Measurements from ENCODE around the gene MAN1A1. TPM values are rescaled to one million over a fixed set of nuclear protein-coding genes. Genes with fewer than 3 reads are reported as not detected.

The MAN1A1 gene
- polyA plus RNA-seq, 1 donor (not counting 4 experiments of a cell fraction or from before 2014, with no cell fraction given), result 20.2 TPM

- H3K4me2 ChIP-seq (ENCODE audit: control insufficient read depth, extremely low read depth, insufficient read depth, low read depth, low read length), result no peak overlapping the region
- no peaks in the 10 kb centered on the region for H3K9me3 ChIP-seq (ENCODE audit: control insufficient read depth, low read depth, low read length)
- no peak overlapping the region for H3K4me3 ChIP-seq (ENCODE audit: control insufficient read depth in 2 of 3, extremely low read depth in 1 of 3, insufficient read depth in 2 of 3, low read depth in 1 of 3, low read length in 3 of 3)
- dilution Hi-C loops (cut with MboI; ENCODE audit: extremely low pct_ligation_motif_present, low sequenced_read_pairs), result no loop called here
- H3K27me3 ChIP-seq (ENCODE audit: control insufficient read depth, extremely low read depth, insufficient read depth, low read length), result no peaks in the 10 kb centered on the region
- no peak overlapping the region for H3K27ac ChIP-seq (ENCODE audit: control insufficient read depth, insufficient read depth, low read length)
- H3K79me2 ChIP-seq (ENCODE audit: control insufficient read depth, insufficient read depth, low read length), result no peaks in the 10 kb centered on the region
- H3K4me1 ChIP-seq (ENCODE audit: control insufficient read depth, extremely low read depth, insufficient read depth, low read length), result no peaks in the 10 kb centered on the region
- no peak for FAIRE-seq
- no peaks in the 10 kb centered on the region for H3K9me1 ChIP-seq (ENCODE audit: control insufficient read depth, extremely low read depth, insufficient read depth, low read length)
- DNase-seq (ENCODE audit: low read depth, low spot score), result no peak
- H3K9ac ChIP-seq (ENCODE audit: control insufficient read depth, extremely low read depth, insufficient read depth, low read length), result no peak overlapping the region
- H3K36me3 ChIP-seq (ENCODE audit: control insufficient read depth in 2 of 2, extremely low read depth in 1 of 2, insufficient read depth in 2 of 2, low read length in 2 of 2), result peaks cover 0 to 9% of the 10 kb centered on the region in 2 experiments
- H2AFZ ChIP-seq (ENCODE audit: control insufficient read depth, low read length), result no peak overlapping the region
- no peak for TF ChIP-seq EZH2 (IDR thresholded peaks at IDR 0.05; ENCODE audit: low read length)
- H4K20me1 ChIP-seq (ENCODE audit: control insufficient read depth, extremely low read depth, insufficient read depth, low read length), result no peaks in the 10 kb centered on the region
These were observed 162.0 kb downstream of the MAN1A1 start for GRCh38 chr6:119187596-119187995.

- H3K27me3 ChIP-seq (ENCODE audit: control insufficient read depth, extremely low read depth, insufficient read depth, low read length), result no peaks in the 10 kb centered on the region
- H3K27ac ChIP-seq (ENCODE audit: control insufficient read depth, insufficient read depth, low read length), result no peak overlapping the region
- H3K9ac ChIP-seq (ENCODE audit: control insufficient read depth, extremely low read depth, insufficient read depth, low read length), result no peak overlapping the region
- H3K9me3 ChIP-seq (ENCODE audit: control insufficient read depth, low read depth, low read length), result no peaks in the 10 kb centered on the region
- peaks cover 0 to 9% of the 10 kb centered on the region in 2 experiments for H3K36me3 ChIP-seq (ENCODE audit: control insufficient read depth in 2 of 2, extremely low read depth in 1 of 2, insufficient read depth in 2 of 2, low read length in 2 of 2)
- TF ChIP-seq EZH2 (IDR thresholded peaks at IDR 0.05; ENCODE audit: low read length) (no peak), CTCF (optimal IDR thresholded peaks at IDR 0.05 in 1 of 3, IDR thresholded peaks at IDR 0.05 in 1 of 3, conservative IDR thresholded peaks at IDR 0.05 in 1 of 3; ENCODE audit: extremely low read depth in 1 of 3, insufficient read depth in 2 of 3, low read length in 3 of 3) (no peak)
- DNase-seq (ENCODE audit: low read depth, low spot score) (no peak), FAIRE-seq (no peak)
- H3K9me1 ChIP-seq (ENCODE audit: control insufficient read depth, extremely low read depth, insufficient read depth, low read length), result no peaks in the 10 kb centered on the region
- H3K4me2 ChIP-seq (ENCODE audit: control insufficient read depth, extremely low read depth, insufficient read depth, low read depth, low read length), result no peak overlapping the region
- H4K20me1 ChIP-seq (ENCODE audit: control insufficient read depth, extremely low read depth, insufficient read depth, low read length), result no peaks in the 10 kb centered on the region
- H3K4me1 ChIP-seq (ENCODE audit: control insufficient read depth, extremely low read depth, insufficient read depth, low read length), result no peaks in the 10 kb centered on the region
- H2AFZ ChIP-seq (ENCODE audit: control insufficient read depth, low read length), result no peak overlapping the region
- H3K4me3 ChIP-seq (ENCODE audit: control insufficient read depth in 2 of 3, extremely low read depth in 1 of 3, insufficient read depth in 2 of 3, low read depth in 1 of 3, low read length in 3 of 3), result no peak overlapping the region
- H3K79me2 ChIP-seq (ENCODE audit: control insufficient read depth, insufficient read depth, low read length), result no peaks in the 10 kb centered on the region
- dilution Hi-C loops (cut with MboI; ENCODE audit: extremely low pct_ligation_motif_present, low sequenced_read_pairs), result no loop called here
These were observed 163.1 kb downstream of the MAN1A1 start for GRCh38 chr6:119186490-119186889.

- H2AFZ ChIP-seq (ENCODE audit: control insufficient read depth, low read length), result no peak overlapping the region
- no peaks in the 10 kb centered on the region for H3K9me3 ChIP-seq (ENCODE audit: control insufficient read depth, low read depth, low read length)
- no peaks in the 10 kb centered on the region for H3K79me2 ChIP-seq (ENCODE audit: control insufficient read depth, insufficient read depth, low read length)
- no peaks in the 10 kb centered on the region for H3K4me1 ChIP-seq (ENCODE audit: control insufficient read depth, extremely low read depth, insufficient read depth, low read length)
- no peak overlapping the region for H3K4me2 ChIP-seq (ENCODE audit: control insufficient read depth, extremely low read depth, insufficient read depth, low read depth, low read length)
- no peak for DNase-seq (ENCODE audit: low read depth, low spot score)
- H3K9ac ChIP-seq (ENCODE audit: control insufficient read depth, extremely low read depth, insufficient read depth, low read length), result no peak overlapping the region
- no peaks in the 10 kb centered on the region for H3K9me1 ChIP-seq (ENCODE audit: control insufficient read depth, extremely low read depth, insufficient read depth, low read length)
- no peak for FAIRE-seq
- dilution Hi-C loops (cut with MboI; ENCODE audit: extremely low pct_ligation_motif_present, low sequenced_read_pairs), result no loop called here
- no peak for TF ChIP-seq EZH2 (IDR thresholded peaks at IDR 0.05; ENCODE audit: low read length)
- TF ChIP-seq CTCF (optimal IDR thresholded peaks at IDR 0.05 in 1 of 3, IDR thresholded peaks at IDR 0.05 in 1 of 3, conservative IDR thresholded peaks at IDR 0.05 in 1 of 3; ENCODE audit: extremely low read depth in 1 of 3, insufficient read depth in 2 of 3, low read length in 3 of 3), result no peak
- no peaks in the 10 kb centered on the region for H3K27me3 ChIP-seq (ENCODE audit: control insufficient read depth, extremely low read depth, insufficient read depth, low read length)
- H3K4me3 ChIP-seq (ENCODE audit: control insufficient read depth in 2 of 3, extremely low read depth in 1 of 3, insufficient read depth in 2 of 3, low read depth in 1 of 3, low read length in 3 of 3), result no peak overlapping the region
- no peak overlapping the region for H3K27ac ChIP-seq (ENCODE audit: control insufficient read depth, insufficient read depth, low read length)
- H3K36me3 ChIP-seq (ENCODE audit: control insufficient read depth in 2 of 2, extremely low read depth in 1 of 2, insufficient read depth in 2 of 2, low read length in 2 of 2), result peaks cover 0 to 6% of the 10 kb centered on the region in 2 experiments
- no peaks in the 10 kb centered on the region for H4K20me1 ChIP-seq (ENCODE audit: control insufficient read depth, extremely low read depth, insufficient read depth, low read length)
These were observed 165.4 kb downstream of the MAN1A1 start for GRCh38 chr6:119184008-119184648.

All from keratinocyte (primary cell).